Body of pancreas (tissue), 4 donors: Measurements from ENCODE around the gene C16orf95.

ENCODE experiments used
- CTCF ChIP-seq, 7 experiments: fragments of 450-650 bp in 4 of 7; fragments of 200-600 bp in 3 of 7; sonication (generic) in 3 of 7; IDR thresholded peaks; one replicate each; pipeline ENCODE4 v1.5.1; 2016 to 2019; ENCODE audit warnings: antibody characterized with exemption in 7 of 7
- POLR2A ChIP-seq, 3 donors: fragments of 450-650 bp; IDR thresholded peaks; one replicate each; pipeline ENCODE4 v1.6.1; 2016; ENCODE audit warnings: antibody characterized with exemption in 3 of 3, mild to moderate bottlenecking in 2 of 3

GRCh38 chr16:87284183-87284582, 33.0 kb downstream of the C16orf95 start:
- TF ChIP-seq CTCF (IDR thresholded peaks at IDR 0.05) (no peak), POLR2A (IDR thresholded peaks at IDR 0.05) (no peak)
